Activated CD4-positive, alpha-beta T cell treated with anti-CD3 and anti-CD28 coated beads, Interleukin-2, amount 10 ng/mL, durations not matched to agents 7 days and 5 days (primary cell): ENCODE data around the gene BTBD9. TPM values are rescaled to one million over a fixed set of nuclear protein-coding genes. Genes with fewer than 3 reads are reported as not detected.

Experiments used
- CTCF ChIA-PET: fragments of 350-600 bp; sonication (Branson Sonifier 250); formaldehyde crosslinking; loops from one replicate; lab custom pipeline; 2021; ENCODE audit warnings: antibody characterized with exemption; lab: Charles Lee
- POLR2A ChIA-PET: fragments of 350-600 bp; sonication (Branson Sonifier 250); formaldehyde crosslinking; loops from one replicate; lab custom pipeline; 2021; ENCODE audit warnings: antibody characterized with exemption; lab: Charles Lee
- DNase-seq: peaks from one replicate; pipeline ENCODE4 v3.0.0-alpha.2; 2020
- H3K27ac Mint-ChIP-seq: one replicate; pipeline ENCODE4 v1.8.0; 2021; ENCODE audit warnings: mild to moderate bottlenecking, moderate library complexity, mixed read lengths
- H3K27me3 Mint-ChIP-seq: one replicate; pipeline ENCODE4 v1.8.0; 2021; ENCODE audit warnings: mixed read lengths
- H3K36me3 Mint-ChIP-seq: one replicate; pipeline ENCODE4 v1.8.0; 2021; ENCODE audit warnings: low read depth, mixed read lengths
- H3K4me1 Mint-ChIP-seq: one replicate; pipeline ENCODE4 v1.8.0; 2021; ENCODE audit warnings: mixed read lengths
- H3K4me3 Mint-ChIP-seq: one replicate; pipeline ENCODE4 v1.8.0; 2021; ENCODE audit warnings: mild to moderate bottlenecking, moderate library complexity, mixed read lengths
- H3K9me3 Mint-ChIP-seq: one replicate; pipeline ENCODE4 v1.8.0; 2021; ENCODE audit warnings: mixed read lengths
- total RNA-seq, 2 experiments: library from RNA; stranded (reverse); gene quantifications; one replicate each; pipeline ENCODE4 v1.2.3, GENCODE V29; 2021

Gene BTBD9
- total RNA-seq, 2 experiments from 2014 or later: 12.0 to 12.6 TPM

DNA sequence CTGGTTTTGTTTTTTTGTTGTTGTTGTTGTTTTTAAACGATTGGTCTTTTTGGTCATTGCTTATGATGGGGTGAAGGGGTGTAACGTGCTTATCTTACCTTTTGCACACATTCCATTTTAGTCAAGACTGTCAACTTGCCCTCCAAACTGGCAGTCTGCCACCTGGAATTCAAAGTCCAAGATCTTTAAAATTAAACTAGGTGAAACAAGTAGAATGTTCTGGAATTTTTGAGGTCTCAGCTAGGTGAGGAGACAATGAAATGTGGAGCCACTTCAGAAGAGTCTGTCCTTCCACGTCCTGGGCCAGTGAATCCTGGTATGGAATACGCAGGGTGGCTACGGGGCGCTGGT, 475.6 kb downstream of the BTBD9 start:
- ChIA-PET POLR2A (no interaction called here), CTCF (interaction anchor here (0.5 kb wide), 1 partner anchor 15 kb away, joined by 3 read pairs; no protein-coding TSS in a partner anchor)
- no peak overlapping the region for H3K4me3 Mint-ChIP-seq
- no peak overlapping the region for H3K27ac Mint-ChIP-seq
- H3K36me3 Mint-ChIP-seq: no peaks in the 10 kb centered on the region
- H3K4me1 Mint-ChIP-seq: no peaks in the 10 kb centered on the region
- H3K27me3 Mint-ChIP-seq: no peaks in the 10 kb centered on the region
- DNase-seq: no peak
- H3K9me3 Mint-ChIP-seq: no peaks in the 10 kb centered on the region

DNA sequence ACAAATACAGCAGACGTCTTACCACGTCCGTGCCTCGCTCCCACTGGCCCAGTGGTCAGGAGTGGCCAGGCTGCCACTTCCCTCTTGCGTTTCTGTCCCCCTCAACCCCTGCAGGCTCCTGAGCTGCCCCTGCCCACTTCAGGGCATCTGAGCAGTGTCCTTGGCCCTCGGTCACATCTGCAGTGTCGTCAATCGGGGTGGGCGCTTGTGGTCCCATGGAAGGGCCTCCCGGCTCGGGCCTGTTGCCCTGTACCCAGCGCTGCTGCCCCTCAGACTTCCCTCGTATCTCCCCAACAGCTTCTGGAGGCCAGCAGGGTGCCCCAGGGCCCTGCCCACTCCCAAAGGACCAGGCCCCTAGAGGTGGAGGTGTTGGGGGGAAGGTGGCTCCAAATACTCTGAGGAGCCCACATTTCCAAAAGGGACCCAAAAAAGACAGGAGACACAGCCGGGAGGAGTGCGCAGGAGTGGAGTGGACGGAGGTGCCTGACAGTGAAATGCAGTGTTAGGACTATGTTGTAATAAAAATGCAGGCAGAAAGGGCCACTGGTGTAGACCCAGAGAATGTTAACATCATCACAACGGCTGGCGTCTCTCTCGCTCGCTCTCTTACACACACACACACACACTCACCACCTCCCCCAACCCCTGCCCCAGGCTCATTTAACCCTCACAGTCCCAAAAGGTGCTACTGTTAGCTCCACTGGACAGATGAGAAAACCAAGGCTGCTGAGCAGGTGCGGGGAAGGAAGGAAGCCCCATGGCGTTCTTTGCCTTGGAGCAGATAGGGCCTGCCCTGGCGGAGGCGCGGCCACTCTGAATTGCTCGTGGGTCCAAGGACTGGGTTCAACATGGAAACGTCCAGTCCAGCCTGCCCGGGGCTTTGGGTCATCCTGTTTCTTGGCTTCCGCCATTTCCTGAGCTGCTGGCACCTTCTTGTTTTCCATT, 476.3 kb downstream of the BTBD9 start:
- Mint-ChIP-seq H3K27ac (no peak overlapping the region), H3K36me3 (no peaks in the 10 kb centered on the region), H3K27me3 (no peaks in the 10 kb centered on the region), H3K4me1 (no peaks in the 10 kb centered on the region), H3K4me3 (no peak overlapping the region), H3K9me3 (no peaks in the 10 kb centered on the region)
- ChIA-PET CTCF (interaction anchor here (0.5 kb wide), 1 partner anchor 14 kb away, joined by 3 read pairs; no protein-coding TSS in a partner anchor), POLR2A (no interaction called here)
- DNase-seq: no peak

DNA sequence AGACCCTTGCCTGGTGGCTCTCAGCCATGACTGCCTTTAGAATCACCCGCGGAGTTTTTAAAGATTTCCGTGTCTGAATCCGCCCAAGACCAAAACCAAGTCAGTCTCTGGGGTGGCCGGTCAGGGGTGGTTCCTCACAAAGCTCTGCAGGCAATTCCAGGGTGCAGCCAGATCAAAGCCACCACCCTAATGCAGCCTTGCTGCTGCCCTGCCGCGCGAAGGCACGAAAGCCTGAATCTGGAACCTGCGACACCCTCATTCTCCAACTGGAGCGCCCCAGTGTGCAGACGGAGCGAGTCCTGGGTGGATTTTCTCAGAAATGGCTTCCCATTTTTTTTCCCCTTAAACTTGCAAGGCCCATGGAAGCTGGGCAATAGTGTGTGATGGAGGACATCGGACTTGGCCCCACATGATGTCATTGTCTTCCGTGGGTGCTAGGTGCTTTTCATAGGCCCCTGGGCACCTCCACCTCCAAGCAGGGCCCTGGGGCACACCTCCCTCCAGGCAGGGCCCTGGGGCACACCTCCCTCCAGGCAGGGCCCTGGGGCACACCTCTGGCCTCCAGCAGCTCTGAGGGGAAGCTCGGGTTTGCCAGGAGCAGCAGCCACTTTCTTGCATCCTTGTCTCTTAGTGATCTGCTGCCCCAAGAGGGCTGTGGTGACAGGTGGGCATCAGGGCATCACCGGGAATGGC, 477.1 kb downstream of the BTBD9 start:
- H3K4me1 Mint-ChIP-seq: no peaks in the 10 kb centered on the region
- DNase-seq: no peak
- CTCF ChIA-PET: no interaction called here
- no peaks in the 10 kb centered on the region for H3K27me3 Mint-ChIP-seq
- no peaks in the 10 kb centered on the region for H3K36me3 Mint-ChIP-seq
- H3K9me3 Mint-ChIP-seq: no peaks in the 10 kb centered on the region
- no peak overlapping the region for H3K27ac Mint-ChIP-seq
- POLR2A ChIA-PET: no interaction called here
- no peak overlapping the region for H3K4me3 Mint-ChIP-seq

DNA sequence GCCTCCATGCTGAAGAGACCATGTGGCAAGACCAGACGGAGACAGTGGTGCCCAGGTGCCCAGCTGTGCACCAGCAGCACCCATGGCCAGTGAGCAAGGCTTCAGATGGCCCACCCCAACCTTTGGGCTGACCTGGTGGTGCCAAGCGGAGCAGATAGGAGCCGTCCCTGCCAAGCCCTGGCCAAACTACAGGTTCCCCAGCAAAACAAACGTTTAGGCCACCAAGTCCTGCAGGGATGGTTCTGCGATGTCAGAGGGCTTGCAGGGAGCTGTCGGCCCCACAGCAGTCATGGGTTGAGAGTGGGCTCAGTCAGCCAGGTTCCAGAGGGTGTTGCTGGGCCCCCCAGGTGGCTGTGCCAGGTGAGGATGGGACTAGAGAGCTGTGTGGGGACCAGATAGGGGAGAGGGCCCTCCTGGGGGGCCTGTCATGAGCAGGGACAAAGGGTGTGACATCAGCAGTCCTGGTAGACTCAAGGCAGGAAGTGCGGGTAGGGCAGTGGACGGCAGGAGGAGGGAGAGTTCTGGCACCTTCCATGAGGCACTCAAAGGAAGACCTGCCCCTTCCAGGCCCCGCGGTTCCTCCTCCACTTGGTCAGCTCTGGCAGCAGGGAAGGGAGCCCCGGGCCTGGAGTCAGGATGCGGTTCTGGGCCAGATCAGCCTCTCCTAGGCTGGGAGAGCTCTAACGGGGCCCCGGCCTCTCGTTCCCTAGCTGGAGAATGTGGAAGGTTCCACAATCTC, 477.8 kb downstream of the BTBD9 start:
- ChIA-PET CTCF (no interaction called here), POLR2A (no interaction called here)
- no peaks in the 10 kb centered on the region for H3K27me3 Mint-ChIP-seq
- no peak for DNase-seq
- H3K9me3 Mint-ChIP-seq: no peaks in the 10 kb centered on the region
- H3K27ac Mint-ChIP-seq: no peak overlapping the region
- H3K4me3 Mint-ChIP-seq: no peak overlapping the region
- no peaks in the 10 kb centered on the region for H3K36me3 Mint-ChIP-seq
- no peaks in the 10 kb centered on the region for H3K4me1 Mint-ChIP-seq

DNA sequence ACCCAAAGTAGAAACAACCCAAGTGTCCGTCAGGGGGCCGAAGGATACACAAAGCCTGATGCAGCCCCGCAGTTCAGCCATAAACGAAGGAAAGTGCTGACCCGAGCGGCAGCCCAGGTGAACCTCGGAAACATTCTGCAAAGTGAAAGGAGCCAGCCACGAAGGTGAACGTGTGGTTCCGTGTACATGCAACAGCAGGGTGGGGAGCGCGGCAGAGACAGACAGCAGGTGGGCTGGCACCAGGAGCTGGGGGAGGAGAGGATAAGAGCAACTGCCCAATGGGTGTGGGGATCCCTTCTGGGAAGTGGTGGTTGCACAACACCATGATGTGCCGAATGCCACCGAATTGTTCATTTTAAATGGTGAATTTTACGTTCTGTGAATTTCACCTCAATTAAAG, 478.4 kb downstream of the BTBD9 start:
- Mint-ChIP-seq H3K27me3 (no peaks in the 10 kb centered on the region), H3K36me3 (no peaks in the 10 kb centered on the region), H3K4me1 (no peaks in the 10 kb centered on the region), H3K4me3 (no peak overlapping the region), H3K27ac (no peak overlapping the region), H3K9me3 (no peaks in the 10 kb centered on the region)
- CTCF ChIA-PET: no interaction called here
- POLR2A ChIA-PET: no interaction called here
- DNase-seq: no peak

DNA sequence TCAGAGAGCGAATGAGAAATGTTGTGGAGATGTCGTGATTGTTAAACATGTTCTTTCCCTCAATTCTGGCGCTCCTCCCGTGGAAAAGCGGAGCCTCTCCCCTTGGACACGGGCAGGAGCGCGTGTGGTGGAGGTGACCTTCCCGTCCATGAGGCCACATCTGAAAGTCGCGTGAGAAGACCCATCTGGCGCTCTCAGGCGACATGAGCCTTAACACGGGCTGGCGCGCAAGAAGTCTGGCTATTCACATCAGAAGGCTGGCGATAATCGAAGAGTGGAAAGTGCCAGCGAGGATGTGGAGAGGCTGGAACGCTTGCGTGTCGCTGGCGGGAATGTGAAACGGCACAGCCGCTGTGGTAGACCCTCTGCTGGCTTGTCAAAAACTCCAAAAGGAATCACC, 478.9 kb downstream of the BTBD9 start:
- Mint-ChIP-seq H3K27me3 (no peaks in the 10 kb centered on the region), H3K4me3 (no peak overlapping the region), H3K27ac (no peak overlapping the region), H3K4me1 (no peaks in the 10 kb centered on the region), H3K9me3 (no peaks in the 10 kb centered on the region), H3K36me3 (no peaks in the 10 kb centered on the region)
- POLR2A ChIA-PET: no interaction called here
- CTCF ChIA-PET: no interaction called here
- DNase-seq: no peak

DNA sequence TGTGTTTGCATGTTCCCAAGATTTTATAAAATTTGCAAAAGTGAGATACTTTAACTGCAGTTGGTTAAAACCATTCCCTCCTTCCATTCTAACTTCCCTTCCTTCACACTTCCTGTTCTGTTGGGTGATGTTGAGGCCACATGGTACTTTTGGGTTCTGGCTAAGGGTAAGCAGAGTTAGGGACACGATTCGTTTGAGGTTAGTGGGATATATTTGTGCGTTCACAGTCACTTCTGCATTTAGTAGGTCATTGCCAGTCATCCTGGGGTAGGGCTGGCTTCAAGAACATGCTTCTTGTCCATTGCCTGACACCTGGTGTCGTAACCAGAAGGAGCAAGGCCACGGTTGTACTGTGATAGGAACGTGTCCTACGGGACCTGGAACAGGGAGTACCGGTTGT, 480.1 kb downstream of the BTBD9 start:
- Mint-ChIP-seq H3K27ac (no peak overlapping the region), H3K9me3 (no peaks in the 10 kb centered on the region), H3K36me3 (no peaks in the 10 kb centered on the region), H3K27me3 (no peaks in the 10 kb centered on the region), H3K4me1 (no peaks in the 10 kb centered on the region), H3K4me3 (no peak overlapping the region)
- DNase-seq: no peak
- POLR2A ChIA-PET: no interaction called here
- CTCF ChIA-PET: no interaction called here

DNA sequence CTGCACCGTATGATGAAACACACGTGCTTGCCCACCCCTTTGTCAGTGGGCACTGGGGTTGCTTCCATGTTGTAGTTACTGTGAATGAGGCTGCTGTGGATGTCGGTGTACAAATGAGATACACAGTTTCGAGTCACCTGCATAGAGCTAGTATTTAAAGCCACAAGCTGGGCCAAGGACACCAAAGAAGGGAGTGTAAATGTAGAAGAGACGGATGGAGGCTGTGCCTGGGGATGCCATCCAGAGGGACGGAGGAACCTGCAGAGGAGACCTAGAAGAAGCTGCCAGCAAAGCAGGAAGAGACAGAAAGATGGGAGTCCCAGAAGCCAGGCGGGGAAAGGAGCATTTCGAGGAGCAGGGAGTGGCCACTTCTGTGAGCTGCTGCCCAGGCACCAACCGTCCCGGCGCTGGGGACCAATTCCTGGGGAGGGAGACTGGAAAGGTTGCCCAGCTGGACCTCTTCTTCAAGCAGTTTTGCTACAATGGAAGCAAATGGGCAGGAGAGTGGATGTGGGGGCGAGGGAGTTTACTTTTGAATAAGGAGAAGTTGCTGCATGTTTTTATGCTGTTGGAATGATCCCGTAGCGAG, 480.9 kb downstream of the BTBD9 start:
- H3K4me1 Mint-ChIP-seq: no peaks in the 10 kb centered on the region
- no peaks in the 10 kb centered on the region for H3K36me3 Mint-ChIP-seq
- CTCF ChIA-PET: no interaction called here
- H3K4me3 Mint-ChIP-seq: no peak overlapping the region
- H3K27ac Mint-ChIP-seq: no peak overlapping the region
- H3K9me3 Mint-ChIP-seq: no peaks in the 10 kb centered on the region
- no peak for DNase-seq
- POLR2A ChIA-PET: no interaction called here
- no peaks in the 10 kb centered on the region for H3K27me3 Mint-ChIP-seq

DNA sequence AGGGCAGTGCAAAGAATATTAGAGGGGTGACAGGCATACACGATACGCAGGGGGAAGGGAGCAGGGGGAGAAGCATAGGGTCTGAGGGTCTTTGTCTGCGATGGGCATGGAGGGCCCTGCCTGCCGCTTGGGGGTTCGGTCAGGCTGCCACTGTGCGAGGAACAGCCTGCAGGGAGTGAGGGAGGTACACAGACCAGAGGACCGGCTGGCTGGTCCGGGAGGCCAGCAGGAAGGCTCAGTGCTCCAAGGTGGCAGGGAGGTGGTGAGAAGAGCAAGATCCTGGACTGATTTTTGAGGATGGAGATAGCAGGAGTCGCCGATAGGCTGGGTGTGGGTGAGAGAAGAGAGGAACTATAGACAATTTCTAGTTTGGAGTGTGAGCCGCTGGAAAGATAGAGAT, 481.8 kb downstream of the BTBD9 start:
- DNase-seq: no peak
- Mint-ChIP-seq H3K27ac (no peak overlapping the region), H3K4me1 (no peaks in the 10 kb centered on the region), H3K27me3 (no peaks in the 10 kb centered on the region), H3K36me3 (no peaks in the 10 kb centered on the region), H3K4me3 (no peak overlapping the region), H3K9me3 (no peaks in the 10 kb centered on the region)
- POLR2A ChIA-PET: no interaction called here
- CTCF ChIA-PET: no interaction called here

DNA sequence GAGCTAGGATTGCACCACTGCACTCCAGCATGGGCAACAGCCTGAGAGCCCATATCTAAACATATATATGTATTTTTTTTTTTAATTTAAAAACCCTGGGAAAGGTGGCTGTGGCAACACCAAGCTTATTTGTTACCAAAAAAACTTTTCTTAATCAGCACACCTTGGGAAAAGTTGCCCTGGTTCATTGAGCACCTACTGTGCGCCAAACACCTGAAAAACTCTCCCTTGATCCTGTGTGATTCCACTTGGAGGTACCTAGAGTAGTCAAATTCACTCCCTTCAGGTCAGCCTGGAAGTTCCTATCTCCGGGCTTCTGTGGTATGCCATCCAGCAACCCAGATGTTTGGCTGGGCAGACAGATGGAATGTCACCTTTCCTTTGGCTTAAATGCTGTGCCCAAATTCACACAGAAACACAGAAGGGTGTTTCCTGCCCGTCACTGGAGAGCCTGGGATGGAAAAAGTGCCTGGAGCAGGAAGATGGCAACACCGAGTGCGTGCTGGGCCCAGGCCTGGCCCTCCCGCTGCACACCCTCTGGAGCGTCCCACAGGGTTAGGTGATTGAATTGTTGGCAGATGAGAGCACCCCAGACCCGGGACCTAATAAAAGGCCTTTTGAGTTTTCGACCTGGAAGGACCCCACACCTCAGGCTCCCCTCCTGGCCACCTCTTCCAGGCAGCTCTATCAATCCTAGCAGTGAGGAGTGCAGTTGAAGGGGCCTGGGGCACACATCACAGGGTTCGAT, 482.7 kb downstream of the BTBD9 start:
- H3K36me3 Mint-ChIP-seq: no peaks in the 10 kb centered on the region
- no peaks in the 10 kb centered on the region for H3K4me1 Mint-ChIP-seq
- ChIA-PET CTCF (interaction anchor here (0.6 kb wide), 2 partner anchors 23 to 1899 kb away, joined by 3 read pairs; no protein-coding TSS in a partner anchor), POLR2A (no interaction called here)
- H3K27ac Mint-ChIP-seq: no peak overlapping the region
- H3K9me3 Mint-ChIP-seq: no peaks in the 10 kb centered on the region
- DNase-seq: no peak
- no peaks in the 10 kb centered on the region for H3K27me3 Mint-ChIP-seq
- H3K4me3 Mint-ChIP-seq: no peak overlapping the region

DNA sequence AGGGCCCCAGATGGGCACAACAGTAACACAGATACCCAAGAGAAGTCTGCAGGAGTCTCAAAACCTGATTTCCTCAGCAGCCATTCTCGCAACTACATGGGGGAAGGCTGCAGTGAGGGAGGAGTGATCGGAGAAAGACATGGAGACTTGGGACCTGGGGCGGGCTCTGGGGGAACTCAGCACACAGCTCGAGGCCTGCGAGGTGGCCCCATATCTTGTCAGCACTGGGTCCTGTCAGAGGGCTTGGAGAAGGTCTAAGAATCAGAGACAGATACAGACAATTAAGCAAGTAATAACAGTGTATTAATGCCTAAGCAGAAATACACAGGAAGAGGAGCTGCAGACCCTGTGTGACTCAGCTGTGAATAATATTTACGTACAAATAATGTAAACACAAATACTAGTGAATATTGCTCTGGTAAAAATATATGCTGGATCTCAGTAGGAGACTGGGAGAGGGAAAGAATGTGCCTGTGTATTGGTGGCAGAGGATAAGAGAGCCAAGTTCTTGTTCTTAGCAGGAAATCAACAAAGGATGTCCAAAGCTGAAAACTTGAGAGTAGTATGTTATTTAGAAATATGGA, 484.0 kb downstream of the BTBD9 start:
- H3K4me1 Mint-ChIP-seq: no peaks in the 10 kb centered on the region
- no peak overlapping the region for H3K4me3 Mint-ChIP-seq
- no peak for DNase-seq
- H3K27ac Mint-ChIP-seq: no peak overlapping the region
- H3K27me3 Mint-ChIP-seq: no peaks in the 10 kb centered on the region
- CTCF ChIA-PET: interaction anchor here (0.6 kb wide), 1 partner anchor 369 kb away, joined by 3 read pairs; no protein-coding TSS in a partner anchor
- no peaks in the 10 kb centered on the region for H3K9me3 Mint-ChIP-seq
- POLR2A ChIA-PET: no interaction called here
- H3K36me3 Mint-ChIP-seq: no peaks in the 10 kb centered on the region

DNA sequence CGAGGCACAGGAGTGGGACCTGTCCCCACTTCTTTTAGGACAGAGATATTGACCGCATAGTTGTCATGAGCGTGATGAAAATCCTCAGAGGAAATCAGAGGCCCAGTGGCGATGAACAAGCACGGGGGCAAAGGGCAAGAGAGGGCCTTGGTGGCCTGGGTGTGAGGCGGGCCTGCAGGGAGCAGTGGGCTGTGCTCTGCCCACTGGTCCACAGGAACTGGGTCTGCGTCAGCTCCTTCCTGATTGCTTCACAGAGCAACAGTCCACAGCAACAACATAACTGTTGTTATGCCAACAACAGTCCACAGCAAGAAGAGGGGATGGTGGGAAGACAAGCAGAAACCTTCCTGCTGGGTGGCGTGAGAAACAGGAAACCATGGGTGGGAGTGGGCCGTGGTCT, 484.6 kb downstream of the BTBD9 start:
- DNase-seq: no peak
- H3K36me3 Mint-ChIP-seq: no peaks in the 10 kb centered on the region
- POLR2A ChIA-PET: no interaction called here
- CTCF ChIA-PET: interaction anchor here (0.6 kb wide), 1 partner anchor 369 kb away, joined by 3 read pairs; no protein-coding TSS in a partner anchor
- no peak overlapping the region for H3K27ac Mint-ChIP-seq
- no peaks in the 10 kb centered on the region for H3K27me3 Mint-ChIP-seq
- no peak overlapping the region for H3K4me3 Mint-ChIP-seq
- no peaks in the 10 kb centered on the region for H3K4me1 Mint-ChIP-seq
- H3K9me3 Mint-ChIP-seq: no peaks in the 10 kb centered on the region
